GM19328 (cell line): Measurements from ENCODE around the gene ATP11B.

ENCODE experiments used
- ATAC-seq: cut with Tn5 transposase; IDR thresholded peaks from one replicate; pipeline ENCODE4 v1.9.1; 2021; ENCODE audit warnings: mild to moderate bottlenecking, moderate library complexity; ENCODE audit not compliant: unreplicated experiment

Gene ATP11B

DNA sequence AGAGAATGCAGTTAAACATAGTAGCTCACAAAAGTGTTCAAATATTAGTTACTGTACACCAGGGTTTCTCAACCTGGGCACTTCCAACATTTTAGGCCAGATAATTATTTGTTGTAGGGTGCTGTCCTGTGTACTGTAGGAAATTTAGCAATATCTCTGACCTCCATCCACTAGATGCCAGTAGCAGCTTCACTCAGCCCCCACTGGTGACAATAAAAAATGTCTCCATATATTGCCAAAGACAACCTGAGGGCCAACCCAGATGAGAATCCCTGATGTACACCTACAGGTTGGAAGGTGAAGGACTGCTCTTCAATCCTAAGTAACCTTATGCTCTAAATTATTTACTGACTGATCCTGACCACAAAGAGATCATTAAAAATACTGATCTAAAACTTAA, 154.6 kb downstream of the ATP11B start:
- no peak for ATAC-seq

DNA sequence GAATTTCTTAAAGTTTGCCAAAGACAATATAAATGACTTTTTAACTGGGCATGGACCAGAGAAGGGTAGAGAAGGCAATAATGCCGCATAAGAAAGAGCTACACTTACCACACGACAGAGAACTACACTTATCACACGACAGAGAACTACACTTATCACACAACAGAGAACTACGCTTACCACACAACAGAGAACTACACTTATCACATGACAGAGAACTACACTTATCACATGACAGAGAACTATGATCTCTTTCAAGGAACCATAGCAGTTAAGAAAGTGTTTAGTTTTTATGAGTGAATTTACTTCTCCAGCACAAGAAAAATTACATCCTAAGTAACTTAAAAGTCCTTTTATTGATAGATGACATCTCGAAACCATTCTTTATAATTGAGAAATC, 155.0 kb downstream of the ATP11B start:
- ATAC-seq: no peak

DNA sequence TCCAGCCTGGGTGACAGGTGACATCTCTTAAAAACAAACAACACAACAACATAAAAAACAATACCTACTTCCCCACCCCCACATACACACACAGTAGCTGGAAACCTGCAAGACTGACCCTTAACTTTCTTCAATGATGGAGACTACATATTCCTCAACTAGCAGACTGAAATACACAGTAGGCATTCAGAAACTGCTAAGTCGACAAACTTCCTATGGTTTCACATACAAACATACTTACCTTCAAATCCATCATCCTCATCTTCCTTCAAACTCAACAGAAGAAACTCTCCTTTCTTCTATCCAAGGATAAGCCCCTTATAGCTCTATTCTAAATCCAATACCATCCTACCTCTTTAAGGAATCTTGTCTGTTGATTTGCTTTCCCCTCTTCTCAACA, 156.4 kb downstream of the ATP11B start:
- no peak for ATAC-seq

DNA sequence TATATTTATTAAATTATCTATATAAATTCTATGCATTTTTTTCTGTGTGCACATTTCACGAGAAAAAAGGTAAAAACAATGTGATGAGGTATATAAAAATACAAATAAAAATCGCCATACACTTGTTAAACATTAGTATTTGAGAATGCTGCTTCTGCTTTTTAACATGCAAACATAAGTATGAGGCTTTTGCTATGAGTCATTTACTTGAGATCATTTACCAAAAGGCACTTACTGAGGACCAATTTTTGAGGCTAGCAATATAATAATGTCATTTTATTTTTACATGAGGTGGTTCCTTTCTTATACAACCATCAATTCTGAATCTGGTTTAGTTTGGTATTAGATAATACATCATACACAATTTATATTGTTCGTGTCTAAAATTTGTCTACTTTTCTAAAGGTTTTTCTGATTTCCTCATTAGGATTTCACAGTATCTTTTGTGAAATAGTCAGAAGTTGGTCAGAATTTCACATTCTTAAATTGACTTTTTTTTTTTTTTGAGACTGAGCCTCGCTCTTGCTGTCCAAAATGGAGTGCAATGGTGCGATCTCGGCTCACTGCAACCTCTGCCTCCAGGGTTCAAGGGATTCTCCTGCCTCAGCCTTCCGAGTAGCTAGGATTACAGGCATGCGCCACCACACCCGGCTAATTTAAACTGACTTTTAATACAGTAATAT, 161.4 kb downstream of the ATP11B start:
- ATAC-seq: no peak

DNA sequence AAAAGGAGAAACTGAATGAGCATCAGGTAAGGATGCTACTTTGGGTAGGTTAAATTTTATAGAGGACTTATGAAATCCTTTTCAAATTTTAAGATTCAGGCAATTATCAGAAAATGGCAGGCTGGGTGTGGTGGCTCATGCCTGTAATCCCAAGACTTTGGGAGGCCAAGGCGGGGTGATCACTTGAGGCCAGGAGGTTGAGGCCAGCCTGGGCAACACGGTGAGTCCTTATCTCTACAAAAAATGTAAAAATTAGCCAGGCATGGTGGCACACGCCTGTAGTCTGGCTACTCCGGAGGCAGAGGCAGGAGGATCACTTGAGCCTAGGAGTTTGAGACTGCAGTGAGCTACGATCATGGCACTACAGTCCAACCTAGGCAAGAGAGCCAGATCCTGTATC, 163.9 kb downstream of the ATP11B start:
- no peak for ATAC-seq

DNA sequence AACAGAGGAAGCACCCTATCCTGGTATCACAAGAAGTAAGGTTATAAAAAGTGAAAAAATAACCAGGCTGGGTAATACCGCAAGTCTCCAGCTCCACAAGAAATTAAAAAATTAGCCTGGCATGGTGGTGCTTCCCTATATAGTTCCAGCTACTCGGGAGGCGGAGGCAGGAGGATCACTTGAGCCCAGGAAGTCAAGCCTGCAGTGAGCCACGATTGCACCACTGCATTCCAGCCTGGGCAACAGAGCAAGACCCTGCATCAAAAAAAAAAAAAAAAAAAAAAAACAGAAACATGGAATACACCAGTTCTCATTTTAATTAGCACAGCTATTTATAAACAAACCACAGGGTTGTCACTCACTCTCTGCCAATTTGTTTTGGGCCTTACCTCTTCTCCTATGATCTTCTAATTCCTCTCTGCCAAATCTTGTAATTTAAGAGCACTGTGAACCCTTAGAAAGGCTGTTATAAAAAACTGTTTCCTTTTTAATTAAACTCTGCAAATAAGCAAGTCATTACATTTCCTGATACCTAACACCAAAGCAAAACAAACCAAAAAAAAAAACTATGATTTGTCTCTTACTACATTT, 164.5 kb downstream of the ATP11B start:
- ATAC-seq: no peak

DNA sequence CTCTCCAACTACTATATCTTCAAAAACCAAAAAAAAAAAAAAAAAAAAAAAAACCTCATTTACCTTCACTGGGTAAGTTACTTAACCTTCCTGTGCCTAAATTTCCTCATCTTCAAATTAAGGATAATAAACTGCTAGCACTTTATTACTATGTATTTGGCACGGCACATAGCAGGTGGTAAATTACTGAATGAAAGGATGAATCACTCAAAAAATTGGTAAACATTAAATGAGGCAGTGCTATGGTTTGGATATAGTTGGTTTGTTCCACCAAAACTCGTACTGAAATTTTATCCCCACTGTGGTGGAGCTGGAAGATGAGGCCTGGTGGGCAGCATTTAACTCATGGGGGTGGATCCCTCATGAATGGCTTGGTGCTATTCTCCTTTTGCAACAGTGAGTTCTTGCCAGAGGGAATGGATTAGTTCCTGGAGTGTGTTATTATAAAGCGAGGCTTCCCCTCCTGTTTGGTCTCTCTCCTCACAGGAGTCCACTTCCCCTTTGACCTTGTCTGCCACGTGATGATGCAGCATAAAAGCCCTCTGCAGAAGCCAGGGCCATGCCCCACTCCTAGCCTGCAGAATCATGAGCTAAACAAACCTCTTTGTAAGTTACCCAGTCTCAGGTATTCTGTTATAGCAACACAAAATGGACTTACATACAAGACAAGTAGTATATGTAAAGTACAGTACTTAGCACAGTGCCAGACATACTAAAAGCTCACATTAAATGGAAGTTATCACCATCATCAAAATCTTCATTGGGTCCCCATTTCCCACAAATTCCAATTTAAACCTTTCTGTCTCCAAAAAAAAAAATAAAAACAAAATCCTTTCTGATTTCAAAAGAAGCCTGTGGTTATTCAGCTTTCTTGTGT, 166.4 kb downstream of the ATP11B start:
- no peak for ATAC-seq

DNA sequence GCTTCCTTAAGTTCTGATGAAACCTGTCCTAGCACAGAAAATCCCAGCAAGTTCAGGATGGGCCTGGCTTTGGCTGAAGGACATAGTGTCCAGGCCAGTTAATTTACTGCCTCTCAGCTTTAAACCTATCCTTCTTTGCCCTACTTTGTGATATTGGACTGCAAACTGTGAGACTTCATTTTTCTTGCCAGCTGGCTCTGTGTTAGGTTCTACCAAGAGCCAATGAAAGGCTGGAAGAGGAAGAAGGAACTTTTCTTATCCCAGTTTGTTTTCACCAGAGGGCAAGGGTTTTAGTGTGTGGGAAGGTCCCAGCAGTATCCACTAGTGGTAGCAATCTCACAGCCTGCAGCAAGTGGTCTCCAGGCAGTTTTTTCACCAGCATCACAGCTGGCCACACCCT, 168.9 kb downstream of the ATP11B start:
- ATAC-seq: no peak

DNA sequence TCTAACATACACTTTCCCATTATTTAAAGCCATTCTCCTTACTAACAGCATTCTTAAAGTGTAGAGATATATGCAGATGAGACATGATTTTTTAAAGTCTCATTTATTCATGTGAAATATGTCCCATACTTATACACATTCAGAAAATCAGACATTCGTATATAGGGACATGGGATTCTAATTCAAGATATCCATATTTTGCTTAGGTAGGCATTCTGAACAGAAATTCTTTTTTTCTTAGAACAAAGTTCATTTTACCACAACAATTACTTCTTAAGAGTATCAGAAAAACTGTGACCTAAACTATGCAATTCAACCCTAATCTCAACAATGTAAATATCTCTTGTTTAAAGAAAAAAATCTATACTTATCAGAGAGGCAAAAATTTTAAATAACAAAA, 170.9 kb downstream of the ATP11B start:
- ATAC-seq: no peak

DNA sequence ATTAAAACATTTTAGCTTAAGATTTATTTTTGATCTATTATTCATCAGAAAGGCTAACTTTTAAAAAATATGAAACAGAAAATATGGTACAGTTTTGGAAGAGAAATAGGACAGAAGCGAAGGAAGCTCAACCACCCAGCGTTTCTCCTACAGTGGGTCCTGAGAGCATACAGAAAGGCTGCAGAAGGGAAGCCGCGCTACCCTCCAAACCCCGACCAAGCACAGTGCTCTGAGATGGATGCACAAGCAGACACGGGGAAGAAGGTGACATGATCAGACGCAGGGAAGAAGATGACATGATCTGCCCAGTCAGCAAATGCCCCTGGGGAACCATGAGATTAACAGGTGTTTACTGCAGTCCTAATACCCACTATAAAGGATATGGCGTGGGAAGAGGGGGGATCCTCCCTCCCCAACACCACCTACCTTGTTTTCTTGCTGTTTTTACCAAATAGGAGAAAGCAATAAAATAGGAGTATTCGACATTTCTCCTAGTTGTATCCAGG, 172.6 kb downstream of the ATP11B start:
- no peak for ATAC-seq

DNA sequence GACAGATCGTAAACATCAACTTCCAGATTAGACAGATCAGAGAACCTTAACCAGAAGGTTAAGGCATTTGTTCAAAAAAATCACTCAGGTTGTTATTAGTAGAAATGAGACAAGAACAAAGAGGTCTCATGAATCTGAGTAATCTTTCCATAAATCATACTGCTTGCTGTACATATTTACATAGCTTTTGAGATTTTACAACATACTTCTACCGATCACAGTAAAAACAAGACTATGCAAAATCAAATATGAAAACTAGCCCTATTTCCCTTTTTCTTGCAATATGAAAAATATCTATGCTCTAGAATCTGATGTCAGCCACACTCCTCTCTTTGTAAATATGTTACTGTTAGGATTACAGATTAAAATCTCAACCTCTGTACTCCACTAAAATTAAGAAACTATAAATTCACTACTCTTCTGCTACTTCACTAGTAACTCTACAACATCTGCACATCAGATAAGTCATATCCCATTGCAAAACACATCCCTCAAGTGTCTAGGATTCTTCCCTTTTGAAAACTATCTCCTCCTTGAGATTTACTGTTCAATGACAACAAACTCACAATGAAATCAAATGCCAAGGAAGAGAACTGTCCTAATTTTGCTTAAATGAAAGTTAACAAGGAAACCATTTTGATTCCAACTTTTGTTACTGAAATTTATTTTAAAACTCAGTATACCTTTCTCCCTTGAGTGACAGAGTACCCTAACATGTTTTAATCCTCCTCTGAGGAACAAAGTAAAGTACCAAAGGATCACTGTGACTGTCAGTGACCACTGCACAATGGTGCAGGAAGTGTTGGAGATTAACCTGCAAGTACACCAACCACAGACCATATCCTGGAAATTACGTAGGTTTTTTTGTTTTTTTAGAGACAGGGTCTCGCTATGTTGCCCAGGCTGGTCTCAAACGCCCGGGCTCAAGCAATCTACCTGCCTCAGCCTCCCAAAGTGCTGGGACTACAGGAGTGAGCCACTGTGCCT, 174.2 kb downstream of the ATP11B start:
- ATAC-seq: no peak

DNA sequence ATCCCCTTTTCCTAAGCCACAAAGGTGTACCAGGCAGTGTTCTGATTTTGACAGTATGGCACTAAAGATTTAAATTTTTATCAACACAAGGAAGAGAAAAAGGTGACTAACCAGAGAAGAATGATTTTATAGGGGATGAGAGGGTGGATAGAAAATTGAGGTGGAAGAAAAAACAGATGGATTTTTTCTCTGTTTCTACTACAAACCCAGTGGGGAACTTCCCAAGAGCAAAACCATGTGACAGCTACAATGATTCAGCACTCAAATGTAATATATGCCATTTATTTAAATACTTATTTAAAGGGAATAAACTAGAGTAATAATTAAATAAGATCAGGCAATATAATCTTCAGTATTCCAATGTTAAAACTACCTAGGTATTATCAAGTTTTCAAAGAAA, 176.0 kb downstream of the ATP11B start:
- ATAC-seq: no peak

DNA sequence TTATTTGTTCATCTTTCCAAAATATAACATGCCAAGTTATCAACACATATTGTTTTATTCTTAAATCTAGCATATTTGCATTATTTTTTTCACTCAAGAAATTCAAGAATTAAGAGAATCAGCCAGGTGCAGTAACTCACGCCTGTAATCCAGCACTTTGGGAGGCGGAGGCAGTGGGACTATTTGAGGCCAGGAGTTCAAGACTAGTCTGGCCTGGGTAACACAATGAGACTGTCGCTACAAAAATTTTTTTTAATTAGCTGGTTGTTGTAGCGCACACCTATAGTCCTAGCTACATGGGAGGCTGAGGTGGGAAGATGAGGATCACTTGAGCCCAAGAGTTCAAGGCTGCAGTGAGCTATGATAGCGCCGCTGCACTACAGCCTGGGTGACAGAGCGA, 176.5 kb downstream of the ATP11B start:
- ATAC-seq: no peak

DNA sequence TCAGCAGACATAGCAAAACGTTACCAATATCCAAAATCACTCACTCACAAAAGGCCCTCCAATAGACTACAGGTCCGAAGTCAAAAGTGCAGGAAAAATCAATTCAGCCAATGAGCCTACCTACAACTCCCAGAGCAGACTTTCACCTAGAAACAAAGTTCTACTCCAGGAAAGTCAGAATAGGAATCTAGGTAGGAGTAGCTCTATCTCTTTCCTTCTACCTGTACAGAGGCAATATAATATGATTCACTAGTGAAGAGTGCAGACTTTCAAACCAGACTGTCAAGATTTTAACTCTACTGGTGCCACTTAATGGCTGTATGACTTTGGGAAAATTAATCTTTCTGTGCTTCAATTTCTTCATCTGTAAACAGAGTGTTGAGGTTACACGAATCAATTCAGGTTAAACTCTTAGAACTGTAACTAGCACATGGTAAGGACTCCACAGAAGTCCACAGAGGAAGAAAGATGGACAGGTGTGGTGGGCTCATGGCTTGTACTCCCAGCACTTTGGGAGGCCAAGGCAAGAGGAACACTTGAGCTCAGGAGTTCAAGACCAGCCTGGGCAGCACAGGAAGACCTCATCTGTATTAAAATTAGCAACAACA, 177.6 kb downstream of the ATP11B start:
- no peak for ATAC-seq
